Measurements from ENCODE around the gene MARCHF2. TPM values are rescaled to one million over a fixed set of nuclear protein-coding genes. Genes with fewer than 3 reads are reported as not detected.

MARCHF2 gene
- polyA plus RNA-seq, 3 donors = 47.8 to 117 (median 90.8) TPM

DNA sequence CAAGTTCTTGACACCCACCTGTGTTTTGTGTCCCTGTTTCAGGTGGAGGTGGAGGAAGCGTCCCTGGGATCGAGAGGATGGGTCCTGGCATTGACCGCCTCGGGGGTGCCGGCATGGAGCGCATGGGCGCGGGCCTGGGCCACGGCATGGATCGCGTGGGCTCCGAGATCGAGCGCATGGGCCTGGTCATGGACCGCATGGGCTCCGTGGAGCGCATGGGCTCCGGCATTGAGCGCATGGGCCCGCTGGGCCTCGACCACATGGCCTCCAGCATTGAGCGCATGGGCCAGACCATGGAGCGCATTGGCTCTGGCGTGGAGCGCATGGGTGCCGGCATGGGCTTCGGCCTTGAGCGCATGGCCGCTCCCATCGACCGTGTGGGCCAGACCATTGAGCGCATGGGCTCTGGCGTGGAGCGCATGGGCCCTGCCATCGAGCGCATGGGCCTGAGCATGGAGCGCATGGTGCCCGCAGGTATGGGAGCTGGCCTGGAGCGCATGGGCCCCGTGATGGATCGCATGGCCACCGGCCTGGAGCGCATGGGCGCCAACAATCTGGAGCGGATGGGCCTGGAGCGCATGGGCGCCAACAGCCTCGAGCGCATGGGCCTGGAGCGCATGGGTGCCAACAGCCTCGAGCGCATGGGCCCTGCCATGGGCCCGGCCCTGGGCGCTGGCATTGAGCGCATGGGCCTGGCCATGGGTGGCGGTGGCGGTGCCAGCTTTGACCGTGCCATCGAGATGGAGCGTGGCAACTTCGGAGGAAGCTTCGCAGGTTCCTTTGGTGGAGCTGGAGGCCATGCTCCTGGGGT is 72.7 kb downstream of the MARCHF2 start:
- Mint-ChIP-seq H3K4me3 (no peak overlapping the region), H3K9me3 (peaks cover 0 to 8% (median 7%) of the 10 kb centered on the region in 7 donors), H3K27me3 (ENCODE audit: low read depth in 3 of 3) (peaks cover 0 to 6% (median 2%) of the 10 kb centered on the region in 3 donors), H3K36me3 (peaks cover 80 to 94% of the 10 kb centered on the region in 2 donors), H3K4me1 (peaks cover 76% of the 10 kb centered on the region), H3K27ac (peak overlapping the region; percentile 97 to 99 (median 98))
- Histone ChIP-seq H3K36me3 (replicated peaks in 1 of 2; ENCODE audit: control insufficient read depth in 1 of 2, insufficient read depth in 2 of 2, low read length in 2 of 2) (peaks cover 61 to 80% of the 10 kb centered on the region in 2 donors), H2AFZ (ENCODE audit: insufficient read depth, low read depth, low read length, poor library complexity, severe bottlenecking) (no peak overlapping the region), H3K4me1 (ENCODE audit: control insufficient read depth in 1 of 2, insufficient read depth in 2 of 2, low read length in 2 of 2) (peaks cover 72% of the 10 kb centered on the region in 2 donors), H4K20me1 (ENCODE audit: insufficient read depth, low read length) (peaks cover 63% of the 10 kb centered on the region), H3K9ac (ENCODE audit: insufficient read depth, low read length, poor library complexity, severe bottlenecking) (no peak overlapping the region), H3K27me3 (ENCODE audit: control insufficient read depth in 2 of 2, insufficient read depth in 2 of 2, low read length in 2 of 2) (no peaks in the 10 kb centered on the region), H3K9me3 (replicated peaks in 1 of 2; ENCODE audit: control insufficient read depth in 1 of 2, insufficient read depth in 1 of 2, low read length in 2 of 2) (peaks cover 0 to 6% of the 10 kb centered on the region in 2 donors), H3K4me3 (replicated peaks in 1 of 3; ENCODE audit: low read depth in 2 of 3, low read length in 3 of 3) (peak overlapping the region in 1 of 3 experiments; percentile 37), H3K4me2 (replicated peaks; ENCODE audit: extremely low read depth, low read length, poor library complexity, severe bottlenecking) (no peak overlapping the region), H3K79me2 (ENCODE audit: insufficient read depth, low read length) (peaks cover 61% of the 10 kb centered on the region), H3K27ac (ENCODE audit: low read depth in 1 of 2, low read length in 2 of 2) (peak overlapping the region; percentile 92 to 93)
- no peak for DNase-seq
- TF ChIP-seq, protein P1, sequence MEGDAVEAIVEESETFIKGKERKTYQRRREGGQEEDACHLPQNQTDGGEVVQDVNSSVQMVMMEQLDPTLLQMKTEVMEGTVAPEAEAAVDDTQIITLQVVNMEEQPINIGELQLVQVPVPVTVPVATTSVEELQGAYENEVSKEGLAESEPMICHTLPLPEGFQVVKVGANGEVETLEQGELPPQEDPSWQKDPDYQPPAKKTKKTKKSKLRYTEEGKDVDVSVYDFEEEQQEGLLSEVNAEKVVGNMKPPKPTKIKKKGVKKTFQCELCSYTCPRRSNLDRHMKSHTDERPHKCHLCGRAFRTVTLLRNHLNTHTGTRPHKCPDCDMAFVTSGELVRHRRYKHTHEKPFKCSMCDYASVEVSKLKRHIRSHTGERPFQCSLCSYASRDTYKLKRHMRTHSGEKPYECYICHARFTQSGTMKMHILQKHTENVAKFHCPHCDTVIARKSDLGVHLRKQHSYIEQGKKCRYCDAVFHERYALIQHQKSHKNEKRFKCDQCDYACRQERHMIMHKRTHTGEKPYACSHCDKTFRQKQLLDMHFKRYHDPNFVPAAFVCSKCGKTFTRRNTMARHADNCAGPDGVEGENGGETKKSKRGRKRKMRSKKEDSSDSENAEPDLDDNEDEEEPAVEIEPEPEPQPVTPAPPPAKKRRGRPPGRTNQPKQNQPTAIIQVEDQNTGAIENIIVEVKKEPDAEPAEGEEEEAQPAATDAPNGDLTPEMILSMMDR (IDR thresholded peaks at IDR 0.05) = no peak
- intact Hi-C loops (cut with micrococcal nuclease) = loop anchor here in 1 of 2 donors (5.0 kb wide), 1 partner anchor 82 kb away; no protein-coding TSS in a partner anchor
- WGBS (ENCODE audit: insufficient coverage) = 98% methylated on average over 61 of the region's 62 CpGs

DNA sequence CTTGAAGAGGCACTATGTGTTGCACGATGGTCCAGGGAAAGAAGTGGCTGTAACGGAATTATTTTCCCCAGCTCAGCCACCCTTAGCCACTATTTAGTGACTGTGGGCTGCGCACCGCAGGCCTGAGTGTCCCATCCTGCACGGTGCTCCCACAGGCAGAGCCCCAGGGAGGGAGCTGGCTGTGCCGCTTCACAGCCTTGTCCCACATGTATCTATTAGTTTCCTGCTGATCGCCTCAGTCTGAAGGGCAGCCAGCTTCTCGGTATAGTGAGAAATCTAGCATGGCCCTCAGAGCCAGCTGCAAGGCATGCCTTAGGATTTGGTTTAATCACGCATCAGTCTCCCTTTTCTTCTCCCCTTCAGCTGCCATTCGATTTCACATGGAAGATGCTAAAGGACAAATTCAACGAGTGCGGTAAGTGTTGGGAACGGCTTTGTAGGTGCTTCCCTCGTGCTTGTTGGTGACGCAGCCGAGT is 73.6 kb downstream of the MARCHF2 start:
- H3K9me3 Mint-ChIP-seq = peaks cover 0 to 8% (median 7%) of the 10 kb centered on the region in 7 donors
- intact Hi-C loops (cut with micrococcal nuclease) = loop anchor here in 1 of 2 donors (1.0 to 5.0 kb wide), 2 partner anchors 16 to 81 kb away; partner anchors contain the start of gene PRAM1
- H3K4me1 Mint-ChIP-seq = peaks cover 77% of the 10 kb centered on the region
- H3K27me3 Mint-ChIP-seq (ENCODE audit: low read depth in 3 of 3) = peaks cover 0 to 6% (median 2%) of the 10 kb centered on the region in 3 donors
- Histone ChIP-seq H3K79me2 (ENCODE audit: insufficient read depth, low read length) (peaks cover 61% of the 10 kb centered on the region), H3K36me3 (replicated peaks in 1 of 2; ENCODE audit: control insufficient read depth in 1 of 2, insufficient read depth in 2 of 2, low read length in 2 of 2) (peaks cover 62 to 80% of the 10 kb centered on the region in 2 donors), H2AFZ (ENCODE audit: insufficient read depth, low read depth, low read length, poor library complexity, severe bottlenecking) (no peak overlapping the region), H3K27me3 (ENCODE audit: control insufficient read depth in 2 of 2, insufficient read depth in 2 of 2, low read length in 2 of 2) (no peaks in the 10 kb centered on the region), H3K4me1 (ENCODE audit: control insufficient read depth in 1 of 2, insufficient read depth in 2 of 2, low read length in 2 of 2) (peaks cover 80 to 82% of the 10 kb centered on the region in 2 donors), H3K9me3 (replicated peaks in 1 of 2; ENCODE audit: control insufficient read depth in 1 of 2, insufficient read depth in 1 of 2, low read length in 2 of 2) (peaks cover 0 to 6% of the 10 kb centered on the region in 2 donors), H3K27ac (ENCODE audit: low read depth in 1 of 2, low read length in 2 of 2) (peak overlapping the region; percentile 92 to 93), H3K4me2 (replicated peaks; ENCODE audit: extremely low read depth, low read length, poor library complexity, severe bottlenecking) (peak overlapping the region; percentile 55), H3K9ac (ENCODE audit: insufficient read depth, low read length, poor library complexity, severe bottlenecking) (peak overlapping the region; percentile 49), H4K20me1 (ENCODE audit: insufficient read depth, low read length) (peaks cover 54% of the 10 kb centered on the region), H3K4me3 (replicated peaks in 1 of 3; ENCODE audit: low read depth in 2 of 3, low read length in 3 of 3) (peak overlapping the region in 1 of 3 experiments; percentile 37)
- TF ChIP-seq, protein P1 (IDR thresholded peaks at IDR 0.05) = no peak
- WGBS (ENCODE audit: insufficient coverage) = 62% methylated on average over 10 of the region's 16 CpGs
- peak overlapping the region; percentile 97 to 99 (median 98) for H3K27ac Mint-ChIP-seq
- H3K36me3 Mint-ChIP-seq = peaks cover 78 to 94% of the 10 kb centered on the region in 2 donors
- H3K4me3 Mint-ChIP-seq = peak overlapping the region in 1 of 2 donors; percentile 35
- DNase-seq = no peak

All from CD14-positive monocyte (primary cell).